Measurements from ENCODE around the gene GALNT9.
"Not testable (repeated sequence)": the region's sequence is repeated elsewhere in the genome, so short reads cannot be mapped to it uniquely, and the experiment has no call there.

GALNT9 gene

DNA sequence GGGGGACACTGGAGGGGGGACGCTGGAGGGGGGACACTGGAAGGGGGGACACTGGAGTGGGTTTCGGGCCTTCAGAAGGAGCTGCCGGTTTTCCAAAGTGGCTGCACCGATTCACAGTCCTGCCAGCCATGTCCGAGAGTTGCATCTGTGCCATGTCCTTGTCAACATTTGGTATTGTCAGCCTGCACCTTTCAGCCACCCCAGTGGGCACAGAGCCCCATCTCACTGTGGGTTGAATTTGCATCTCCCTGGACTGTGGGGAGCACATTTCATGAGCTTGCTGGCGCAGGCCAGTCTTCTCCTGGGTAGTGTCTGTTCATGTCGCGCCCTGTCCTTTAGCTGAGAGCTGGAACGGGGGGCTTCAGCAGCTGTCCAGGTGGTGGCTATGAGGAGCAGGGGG, 72.7 kb downstream of the GALNT9 start:
- H3K27me3 ChIP-seq (ENCODE audit: insufficient read depth, low read length) = peaks cover 26% of the 10 kb centered on the region
- no peaks in the 10 kb centered on the region for H3K4me1 ChIP-seq (ENCODE audit: insufficient read depth, low read length)
- no peaks in the 10 kb centered on the region for H3K9me3 ChIP-seq (ENCODE audit: low read length)
- H3K4me3 ChIP-seq (ENCODE audit: low read length) = no peak overlapping the region
- H3K36me3 ChIP-seq (ENCODE audit: insufficient read depth, low read length) = no peaks in the 10 kb centered on the region
- H2AFZ ChIP-seq (ENCODE audit: low read depth, low read length) = no peak overlapping the region

GRCh38 chr12:132255642-132256041, 73.7 kb downstream of the GALNT9 start:
- peaks cover 22% of the 10 kb centered on the region for H3K27me3 ChIP-seq (ENCODE audit: insufficient read depth, low read length)
- no peak overlapping the region for H2AFZ ChIP-seq (ENCODE audit: low read depth, low read length)
- no peak overlapping the region for H3K4me3 ChIP-seq (ENCODE audit: low read length)
- H3K9me3 ChIP-seq (ENCODE audit: low read length) = no peaks in the 10 kb centered on the region
- no peaks in the 10 kb centered on the region for H3K4me1 ChIP-seq (ENCODE audit: insufficient read depth, low read length)
- no peaks in the 10 kb centered on the region for H3K36me3 ChIP-seq (ENCODE audit: insufficient read depth, low read length)

DNA sequence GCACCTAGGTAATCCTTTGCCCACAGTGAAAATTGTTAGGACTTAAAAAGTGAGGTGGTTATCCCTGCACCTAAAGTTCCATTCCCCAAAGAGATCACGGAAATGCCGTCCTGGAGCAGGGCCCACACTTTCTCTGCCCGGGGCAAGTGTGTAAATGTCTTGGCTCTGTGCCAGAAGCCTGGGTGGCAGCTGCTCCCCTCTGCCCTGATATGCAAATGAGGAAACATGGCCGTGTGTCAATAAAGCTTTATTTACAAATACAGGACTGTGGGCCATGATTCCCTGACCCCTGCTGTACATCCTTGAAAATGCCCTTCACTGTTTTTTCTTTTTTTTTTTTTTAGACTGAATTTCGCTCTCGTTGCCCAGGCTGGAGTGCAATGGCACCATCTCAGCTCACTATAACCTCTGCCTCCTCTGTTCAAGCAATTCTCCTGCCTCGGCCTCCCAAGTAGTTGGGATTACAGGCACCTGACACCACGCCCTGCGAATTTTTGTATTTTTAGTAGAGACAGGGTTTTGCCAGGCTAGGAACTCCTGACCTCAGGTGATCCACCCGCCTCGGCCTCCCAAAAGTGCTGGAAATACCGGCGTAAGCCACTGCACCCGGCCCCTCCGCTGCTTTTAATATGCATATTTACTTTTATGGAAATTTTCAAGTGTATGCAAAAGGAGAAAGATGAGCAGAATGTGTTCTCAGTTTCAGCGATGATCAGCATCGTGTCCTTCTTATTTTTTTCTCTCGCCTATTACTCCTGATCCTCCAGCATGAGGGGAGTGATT, 75.5 kb downstream of the GALNT9 start:
- H2AFZ ChIP-seq (ENCODE audit: low read depth, low read length) = no peak overlapping the region
- H3K4me3 ChIP-seq (ENCODE audit: low read length) = no peak overlapping the region
- H3K9me3 ChIP-seq (ENCODE audit: low read length) = no peaks in the 10 kb centered on the region
- H3K27me3 ChIP-seq (ENCODE audit: insufficient read depth, low read length) = peaks cover 20% of the 10 kb centered on the region
- H3K36me3 ChIP-seq (ENCODE audit: insufficient read depth, low read length) = no peaks in the 10 kb centered on the region
- H3K4me1 ChIP-seq (ENCODE audit: insufficient read depth, low read length) = no peaks in the 10 kb centered on the region

- not testable (repeated sequence) for H3K4me1 ChIP-seq (ENCODE audit: insufficient read depth, low read length)
Measured at GRCh38 chr12:132252981-132253380, 76.4 kb downstream of the GALNT9 start.

DNA sequence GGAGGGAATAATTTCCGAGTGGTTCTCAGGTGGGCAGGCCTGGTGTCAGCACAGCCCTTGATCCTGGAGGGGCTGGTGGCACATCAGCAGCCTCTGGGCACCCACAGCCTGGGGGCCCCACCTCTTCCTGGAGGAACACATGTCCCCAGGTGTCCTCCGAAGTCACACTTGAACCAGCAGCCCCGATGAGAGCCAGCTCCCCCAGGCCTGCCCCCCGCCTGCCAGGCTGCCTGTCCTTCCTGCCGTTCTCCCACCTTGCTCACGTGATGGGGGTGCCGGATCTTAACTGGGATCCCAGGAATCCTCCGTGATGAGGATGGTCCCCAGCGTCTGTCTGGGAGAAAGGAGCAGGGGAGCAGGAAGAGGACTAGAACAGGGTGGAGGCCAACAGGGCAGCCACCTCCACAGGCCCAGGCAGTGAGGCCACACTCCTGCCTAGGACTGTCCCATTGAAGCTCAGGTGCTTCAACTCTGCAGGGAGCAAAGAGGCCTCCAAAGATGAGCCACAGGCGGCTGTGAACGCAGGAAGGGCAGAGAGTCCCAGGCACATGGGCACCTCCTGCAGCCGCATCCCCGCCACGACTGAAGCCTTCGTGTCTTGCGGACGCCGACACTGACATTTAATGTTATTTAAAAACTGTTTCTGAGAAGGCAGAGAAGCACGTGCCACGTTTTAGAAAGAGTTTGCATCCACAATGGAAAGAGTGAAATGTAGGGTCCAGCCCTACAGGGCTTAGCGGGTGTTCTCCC, 77.5 kb downstream of the GALNT9 start:
- H3K9me3 ChIP-seq (ENCODE audit: low read length) = no peaks in the 10 kb centered on the region
- no peak overlapping the region for H2AFZ ChIP-seq (ENCODE audit: low read depth, low read length)
- H3K4me3 ChIP-seq (ENCODE audit: low read length) = no peak overlapping the region
- peaks cover 27% of the 10 kb centered on the region for H3K27me3 ChIP-seq (ENCODE audit: insufficient read depth, low read length)
- no peaks in the 10 kb centered on the region for H3K4me1 ChIP-seq (ENCODE audit: insufficient read depth, low read length)
- H3K36me3 ChIP-seq (ENCODE audit: insufficient read depth, low read length) = no peaks in the 10 kb centered on the region

More at GRCh38 chr12:132252981-132253380, 76.4 kb downstream of the GALNT9 start:
- not testable (repeated sequence) for H2AFZ ChIP-seq (ENCODE audit: low read depth, low read length); H3K9me3 ChIP-seq (ENCODE audit: low read length); H3K4me3 ChIP-seq (ENCODE audit: low read length); H3K36me3 ChIP-seq (ENCODE audit: insufficient read depth, low read length)
- H3K27me3 ChIP-seq (ENCODE audit: insufficient read depth, low read length) = peaks cover 23% of the 10 kb centered on the region

GRCh38 chr12:132251310-132251709, 78.1 kb downstream of the GALNT9 start:
- H3K4me3 ChIP-seq (ENCODE audit: low read length) = no peak overlapping the region
- no peaks in the 10 kb centered on the region for H3K4me1 ChIP-seq (ENCODE audit: insufficient read depth, low read length)
- H3K36me3 ChIP-seq (ENCODE audit: insufficient read depth, low read length) = no peaks in the 10 kb centered on the region
- peaks cover 25% of the 10 kb centered on the region for H3K27me3 ChIP-seq (ENCODE audit: insufficient read depth, low read length)
- H3K9me3 ChIP-seq (ENCODE audit: low read length) = no peaks in the 10 kb centered on the region
- no peak overlapping the region for H2AFZ ChIP-seq (ENCODE audit: low read depth, low read length)

DNA sequence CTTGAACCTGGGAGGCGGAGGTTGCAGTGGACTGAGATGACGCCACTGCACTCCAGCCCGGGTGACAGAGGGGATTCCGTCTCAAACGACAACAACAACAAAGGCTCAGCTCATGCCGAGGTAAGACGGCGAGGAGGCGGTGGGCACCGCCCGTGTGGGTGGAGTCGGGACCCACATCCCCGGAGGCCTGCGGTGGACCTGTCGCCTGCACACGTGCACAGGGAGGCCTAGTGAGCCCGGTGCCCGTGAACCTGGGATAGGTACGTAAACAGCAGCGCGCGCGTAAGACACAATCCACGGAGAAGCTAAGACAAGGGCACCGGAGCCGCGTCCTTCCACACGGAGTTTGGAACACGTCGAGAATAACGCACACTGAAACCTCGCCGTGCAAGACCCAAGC, 78.7 kb downstream of the GALNT9 start:
- Histone ChIP-seq H2AFZ (ENCODE audit: low read depth, low read length) (no peak overlapping the region), H3K9me3 (ENCODE audit: low read length) (no peaks in the 10 kb centered on the region)

DNA sequence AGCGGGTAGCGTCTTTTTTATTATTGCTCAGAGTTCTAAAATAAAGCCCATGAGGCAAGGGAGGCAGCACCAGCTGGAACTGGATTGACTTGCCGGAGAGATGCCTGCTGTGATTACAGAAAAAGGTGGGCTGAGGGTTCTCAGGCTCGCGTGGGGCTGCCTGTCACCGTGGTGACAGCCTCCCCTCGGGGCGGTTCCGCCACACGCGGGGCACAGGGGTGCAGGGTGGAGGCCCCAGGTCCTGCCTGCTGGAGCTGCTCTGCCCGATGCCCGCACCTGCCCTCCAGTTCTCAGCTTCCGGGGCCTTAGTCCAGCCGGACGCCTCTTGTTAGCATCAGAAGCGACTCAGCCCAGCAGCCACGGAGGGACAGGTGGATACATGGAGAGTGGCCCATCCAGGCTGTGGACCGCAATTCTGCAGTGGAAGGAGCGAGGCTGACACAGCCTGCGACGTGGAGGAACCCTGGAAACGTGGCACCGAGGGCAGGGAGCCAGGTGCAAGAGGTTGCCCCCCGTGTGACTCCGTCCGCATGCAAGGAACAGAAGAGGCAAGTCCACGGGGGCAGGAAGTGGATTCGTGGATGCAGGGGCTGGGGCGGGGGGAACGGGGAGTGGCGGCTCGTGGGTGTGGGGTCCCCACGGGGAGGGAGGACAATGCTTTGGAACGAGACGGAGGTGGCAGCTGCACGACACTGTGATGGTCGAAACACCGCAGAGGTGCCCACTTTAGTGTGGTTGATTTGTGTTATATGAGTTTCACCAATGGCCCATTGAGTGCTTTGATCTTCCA, 79.5 kb downstream of the GALNT9 start:
- Histone ChIP-seq H3K4me1 (ENCODE audit: insufficient read depth, low read length) (no peaks in the 10 kb centered on the region), H3K36me3 (ENCODE audit: insufficient read depth, low read length) (no peaks in the 10 kb centered on the region), H2AFZ (ENCODE audit: low read depth, low read length) (no peak overlapping the region), H3K4me3 (ENCODE audit: low read length) (no peak overlapping the region), H3K27me3 (ENCODE audit: insufficient read depth, low read length) (peaks cover 20% of the 10 kb centered on the region), H3K9me3 (ENCODE audit: low read length) (no peaks in the 10 kb centered on the region)

More for the DNA sequence above, 78.7 kb downstream of the GALNT9 start:
- Histone ChIP-seq H3K4me3 (ENCODE audit: low read length) (no peak overlapping the region), H3K36me3 (ENCODE audit: insufficient read depth, low read length) (no peaks in the 10 kb centered on the region), H3K27me3 (ENCODE audit: insufficient read depth, low read length) (peaks cover 26% of the 10 kb centered on the region), H3K4me1 (ENCODE audit: insufficient read depth, low read length) (no peaks in the 10 kb centered on the region)

GRCh38 chr12:132248453-132249167, 80.8 kb downstream of the GALNT9 start:
- Histone ChIP-seq H3K9me3 (ENCODE audit: low read length) (no peaks in the 10 kb centered on the region), H3K4me3 (ENCODE audit: low read length) (no peak overlapping the region), H2AFZ (ENCODE audit: low read depth, low read length) (no peak overlapping the region), H3K4me1 (ENCODE audit: insufficient read depth, low read length) (no peaks in the 10 kb centered on the region), H3K36me3 (ENCODE audit: insufficient read depth, low read length) (no peaks in the 10 kb centered on the region), H3K27me3 (ENCODE audit: insufficient read depth, low read length) (peaks cover 16% of the 10 kb centered on the region)

DNA sequence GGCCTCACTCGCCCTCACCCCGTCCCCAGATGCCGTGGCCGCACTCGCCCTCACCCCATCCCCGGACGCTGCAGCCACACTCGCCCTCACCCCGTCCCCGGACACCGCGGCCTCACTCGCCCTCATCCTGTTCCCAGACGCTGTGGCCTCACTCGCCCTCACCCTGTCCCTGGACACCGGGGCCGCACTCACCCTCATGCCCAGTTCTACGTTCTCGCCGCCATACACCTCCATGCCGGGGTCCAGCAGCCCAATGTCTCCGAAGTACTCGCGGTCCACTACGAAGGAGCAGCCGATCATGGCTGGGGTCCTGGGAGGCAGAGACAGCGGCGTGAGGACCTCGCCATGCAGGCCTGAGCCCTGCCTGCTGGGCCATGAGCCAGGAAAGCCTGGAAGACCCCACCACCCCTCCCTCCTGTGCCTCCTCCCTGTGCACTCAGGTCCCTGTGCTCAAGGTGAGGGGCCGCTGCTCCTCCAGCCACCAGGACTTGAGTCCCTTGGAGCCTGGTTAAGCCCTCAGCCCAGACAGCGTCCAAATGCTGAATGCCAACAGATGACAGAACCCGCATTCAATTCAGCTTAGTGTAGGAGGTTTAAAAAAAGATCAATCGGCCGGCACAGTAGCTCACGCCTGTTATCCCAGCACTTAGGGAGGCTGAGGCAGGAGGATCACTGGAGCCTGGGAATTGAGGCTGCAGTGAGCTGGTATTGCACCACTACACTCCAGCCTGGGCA, 81.5 kb downstream of the GALNT9 start:
- Histone ChIP-seq H2AFZ (ENCODE audit: low read depth, low read length) (no peak overlapping the region), H3K27me3 (ENCODE audit: insufficient read depth, low read length) (peaks cover 16% of the 10 kb centered on the region), H3K9me3 (ENCODE audit: low read length) (no peaks in the 10 kb centered on the region), H3K4me1 (ENCODE audit: insufficient read depth, low read length) (no peaks in the 10 kb centered on the region), H3K36me3 (ENCODE audit: insufficient read depth, low read length) (no peaks in the 10 kb centered on the region), H3K4me3 (ENCODE audit: low read length) (no peak overlapping the region)

GRCh38 chr12:132246997-132247717, 82.2 kb downstream of the GALNT9 start:
- Histone ChIP-seq H3K4me3 (ENCODE audit: low read length) (no peak overlapping the region), H3K9me3 (ENCODE audit: low read length) (no peaks in the 10 kb centered on the region), H3K27me3 (ENCODE audit: insufficient read depth, low read length) (peaks cover 16% of the 10 kb centered on the region)

More at GRCh38 chr12:132246997-132247717, 82.2 kb downstream of the GALNT9 start:
- Histone ChIP-seq H3K36me3 (ENCODE audit: insufficient read depth, low read length) (no peaks in the 10 kb centered on the region), H2AFZ (ENCODE audit: low read depth, low read length) (no peak overlapping the region), H3K4me1 (ENCODE audit: insufficient read depth, low read length) (no peaks in the 10 kb centered on the region)

All from neuron (in vitro differentiated cells).